H1 (cell line): ENCODE results near the gene GNLY. TPM values are rescaled to one million over a fixed set of nuclear protein-coding genes. Genes with fewer than 3 reads are reported as not detected.

Source experiments
- ZNF274 ChIP-seq: IDR thresholded peaks from 2 replicates; pipeline ENCODE4 v1.7.0; 2012; ENCODE audit warnings: low read length, borderline replicate concordance; ENCODE audit errors: extremely low read depth
- polyA plus RNA-seq, 7 experiments: library from polyadenylated mRNA; depleted of rRNA in 3 of 7; stranded (reverse) in 5 of 7; unstranded in 2 of 7; fragments of >200 nt in 5 of 7; fragments of 200-250 nt in 2 of 7; gene quantifications; 1 replicate in 5 of 7; 2 replicates in 1 of 7; 4 replicates in 1 of 7; pipeline versions ENCODE4 v1.2.1 to v1.2.3, GENCODE V29; 2011 to 2013; ENCODE audit warnings: missing spikeins in 2 of 7, mixed read lengths in 2 of 7
- total RNA-seq: library from RNA; stranded (reverse); fragmentation: NEBNext Ultra II Directional; extraction: Animal tissue kit (Norgen Biotek cat#: 25700); gene quantifications from 2 replicates; pipeline ENCODE4 v1.2.1, GENCODE V29; 2021

Gene GNLY
- total and polyA plus RNA-seq, 2 of the 8 experiments (the other 6 are each of a cell fraction or from before 2014, with no cell fraction given) = 0.03 TPM; not detected in 1

- TF ChIP-seq ZNF274 = no peak
- TF ChIP-seq, all 59 proteins: peak for 0
Observed at GRCh38 chr2:85663594-85664565, 30.3 kb upstream of the GNLY start (continued).
